HG03565 (cell line): ENCODE data around the gene CNTNAP5.

Experiments
- ATAC-seq: cut with Tn5 transposase; IDR thresholded peaks from one replicate; pipeline ENCODE4 v1.9.1; 2021; ENCODE audit warnings: mild to moderate bottlenecking, moderate library complexity; ENCODE audit not compliant: unreplicated experiment

Gene CNTNAP5

GRCh38 chr2:124053796-124054195 is 28.7 kb downstream of the CNTNAP5 start:
- no peak for ATAC-seq

- no peak for ATAC-seq
Observed at GRCh38 chr2:124063596-124063995, 38.5 kb downstream of the CNTNAP5 start.

- ATAC-seq: no peak
Observed at GRCh38 chr2:124065636-124066035, 40.5 kb downstream of the CNTNAP5 start.

- no peak for ATAC-seq
Observed at GRCh38 chr2:124066776-124067175, 41.7 kb downstream of the CNTNAP5 start.

GRCh38 chr2:124079045-124079444 is 54.0 kb downstream of the CNTNAP5 start:
- ATAC-seq: no peak

GRCh38 chr2:124080281-124081153 is 55.4 kb downstream of the CNTNAP5 start:
- no peak for ATAC-seq

- no peak for ATAC-seq
Observed at GRCh38 chr2:124081154-124081716, 56.1 kb downstream of the CNTNAP5 start.

- ATAC-seq: no peak
Observed at GRCh38 chr2:124088616-124089015, 63.5 kb downstream of the CNTNAP5 start.

- ATAC-seq: no peak
Observed at GRCh38 chr2:124091721-124092120, 66.6 kb downstream of the CNTNAP5 start.

- no peak for ATAC-seq
Observed at GRCh38 chr2:124092651-124093050, 67.6 kb downstream of the CNTNAP5 start.

- ATAC-seq: no peak
Observed at GRCh38 chr2:124104914-124105313, 79.8 kb downstream of the CNTNAP5 start.

- ATAC-seq: no peak
Observed at GRCh38 chr2:124112206-124112605, 87.1 kb downstream of the CNTNAP5 start.

GRCh38 chr2:124112966-124113365 is 87.9 kb downstream of the CNTNAP5 start:
- no peak for ATAC-seq

- no peak for ATAC-seq
Observed at GRCh38 chr2:124120246-124120645, 95.2 kb downstream of the CNTNAP5 start.

- no peak for ATAC-seq
Observed at GRCh38 chr2:124121106-124121505, 96.0 kb downstream of the CNTNAP5 start.

- no peak for ATAC-seq
Observed at GRCh38 chr2:124121760-124122275, 96.7 kb downstream of the CNTNAP5 start.

- ATAC-seq: no peak
Observed at GRCh38 chr2:124122340-124122739, 97.3 kb downstream of the CNTNAP5 start.

GRCh38 chr2:124131276-124131675 is 106.2 kb downstream of the CNTNAP5 start:
- ATAC-seq: no peak

- ATAC-seq: no peak
Observed at GRCh38 chr2:124136110-124136509, 111.0 kb downstream of the CNTNAP5 start.

GRCh38 chr2:124138076-124138475 is 113.0 kb downstream of the CNTNAP5 start:
- ATAC-seq: no peak

GRCh38 chr2:124145982-124146381 is 120.9 kb downstream of the CNTNAP5 start:
- no peak for ATAC-seq

GRCh38 chr2:124147552-124147951 is 122.5 kb downstream of the CNTNAP5 start:
- ATAC-seq: no peak
